Measurements from ENCODE around the gene MYH14.

MYH14 gene

GRCh38 chr19:50203281-50204080 lies at the start of gene MYH14:
Gene MYH14, plus strand, starts transcription at chr19:50203622. Its CDS starts 6,744 bp downstream, at chr19:50210366.
- peak; percentile 96 for DNase-seq (ENCODE audit: low spot score)

GRCh38 chr19:50154529-50154928 lies 48.9 kb upstream of the MYH14 start:
- DNase-seq (ENCODE audit: low spot score), result no peak

GRCh38 chr19:50155520-50156109 lies 47.8 kb upstream of the MYH14 start:
- no peak for DNase-seq (ENCODE audit: low spot score)

GRCh38 chr19:50158577-50158976 lies 44.8 kb upstream of the MYH14 start:
- DNase-seq (ENCODE audit: low spot score), result no peak

- DNase-seq (ENCODE audit: low spot score), result no peak
Measured at GRCh38 chr19:50159078-50159477, 44.3 kb upstream of the MYH14 start.

GRCh38 chr19:50162988-50163387 lies 40.4 kb upstream of the MYH14 start, which contains the start of gene IZUMO2:
Gene IZUMO2, minus strand, starts transcription at chr19:50163281. Its CDS starts 87 bp downstream, at chr19:50163194.
- DNase-seq (ENCODE audit: low spot score), result no peak

- peak; percentile 79 for DNase-seq (ENCODE audit: low spot score)
Measured at GRCh38 chr19:50167314-50167721, 36.1 kb upstream of the MYH14 start.

- no peak for DNase-seq (ENCODE audit: low spot score)
Measured at GRCh38 chr19:50171752-50172151, 31.7 kb upstream of the MYH14 start.

GRCh38 chr19:50172726-50173125 lies 30.7 kb upstream of the MYH14 start:
- no peak for DNase-seq (ENCODE audit: low spot score)

GRCh38 chr19:50173127-50173526 lies 30.3 kb upstream of the MYH14 start:
- DNase-seq (ENCODE audit: low spot score), result no peak

- DNase-seq (ENCODE audit: low spot score), result no peak
Measured at GRCh38 chr19:50174100-50174793, 29.2 kb upstream of the MYH14 start.

GRCh38 chr19:50175924-50176323 lies 27.5 kb upstream of the MYH14 start:
- no peak for DNase-seq (ENCODE audit: low spot score)

GRCh38 chr19:50176775-50177174 lies 26.6 kb upstream of the MYH14 start:
- no peak for DNase-seq (ENCODE audit: low spot score)

- no peak for DNase-seq (ENCODE audit: low spot score)
Measured at GRCh38 chr19:50178320-50178719, 25.1 kb upstream of the MYH14 start.

GRCh38 chr19:50178859-50179537 lies 24.4 kb upstream of the MYH14 start:
- DNase-seq (ENCODE audit: low spot score), result no peak

- no peak for DNase-seq (ENCODE audit: low spot score)
Measured at GRCh38 chr19:50181121-50181520, 22.3 kb upstream of the MYH14 start.

- no peak for DNase-seq (ENCODE audit: low spot score)
Measured at GRCh38 chr19:50184196-50184595, 19.2 kb upstream of the MYH14 start.

- no peak for DNase-seq (ENCODE audit: low spot score)
Measured at GRCh38 chr19:50187937-50188336, 15.5 kb upstream of the MYH14 start.

- DNase-seq (ENCODE audit: low spot score), result no peak
Measured at GRCh38 chr19:50189331-50189730, 14.1 kb upstream of the MYH14 start.

GRCh38 chr19:50190439-50190891 lies 13.0 kb upstream of the MYH14 start:
- no peak for DNase-seq (ENCODE audit: low spot score)

- no peak for DNase-seq (ENCODE audit: low spot score)
Measured at GRCh38 chr19:50191216-50191615, 12.2 kb upstream of the MYH14 start.

All from ecto neural progenitor cell (in vitro differentiated cells).